ENCODE measurements around the gene EDC4. TPM values are rescaled to one million over a fixed set of nuclear protein-coding genes. Genes with fewer than 3 reads are reported as not detected.

EDC4 gene
- total and polyA plus RNA-seq, 2 of the 13 experiments (the other 11 are each of a cell fraction or from before 2014, with no cell fraction given): 51.4 to 59.1 TPM

- TF ChIP-seq, protein P1, sequence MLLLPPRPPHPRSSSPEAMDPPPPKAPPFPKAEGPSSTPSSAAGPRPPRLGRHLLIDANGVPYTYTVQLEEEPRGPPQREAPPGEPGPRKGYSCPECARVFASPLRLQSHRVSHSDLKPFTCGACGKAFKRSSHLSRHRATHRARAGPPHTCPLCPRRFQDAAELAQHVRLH (CRISPR knock-in tag; IDR thresholded peaks at IDR 0.05; ENCODE audit: borderline replicate concordance, low read depth): no peak
- no peak for TF ChIP-seq NFIC (IDR thresholded peaks at IDR 0.05; ENCODE audit: low read length)
- no peak for TF ChIP-seq ZBTB38 (CRISPR knock-in tag; IDR thresholded peaks at IDR 0.05)
- TF ChIP-seq CEBPB (IDR thresholded peaks at IDR 0.05; ENCODE audit: borderline replicate concordance, low read depth, low read length): no peak
- no peak for TF ChIP-seq TARDBP (CRISPR knock-in tag; IDR thresholded peaks at IDR 0.05)
- no peak for TF ChIP-seq KLF11 (CRISPR knock-in tag; IDR thresholded peaks at IDR 0.05)
- no peak for TF ChIP-seq IKZF5 (CRISPR knock-in tag; IDR thresholded peaks at IDR 0.05)
- TF ChIP-seq, protein P2, sequence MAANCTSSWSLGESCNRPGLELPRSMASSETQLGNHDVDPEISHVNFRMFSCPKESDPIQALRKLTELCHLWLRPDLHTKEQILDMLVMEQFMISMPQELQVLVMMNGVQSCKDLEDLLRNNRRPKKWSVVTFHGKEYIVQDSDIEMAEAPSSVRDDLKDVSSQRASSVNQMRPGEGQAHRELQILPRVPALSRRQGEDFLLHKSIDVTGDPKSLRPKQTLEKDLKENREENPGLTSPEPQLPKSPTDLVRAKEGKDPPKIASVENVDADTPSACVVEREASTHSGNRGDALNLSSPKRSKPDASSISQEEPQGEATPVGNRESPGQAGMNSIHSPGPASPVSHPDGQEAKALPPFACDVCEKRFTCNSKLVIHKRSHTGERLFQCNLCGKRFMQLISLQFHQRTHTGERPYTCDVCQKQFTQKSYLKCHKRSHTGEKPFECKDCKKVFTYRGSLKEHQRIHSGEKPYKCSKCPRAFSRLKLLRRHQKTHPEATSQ (CRISPR knock-in tag; IDR thresholded peaks at IDR 0.05; ENCODE audit: borderline replicate concordance): no peak
- no peak for TF ChIP-seq ZNF296 (CRISPR knock-in tag; conservative IDR thresholded peaks at IDR 0.05)
- TF ChIP-seq ZMYM3 (CRISPR knock-in tag; IDR thresholded peaks at IDR 0.05): no peak
- TF ChIP-seq POLR2A (IDR thresholded peaks at IDR 0.05; ENCODE audit: insufficient read depth in 1 of 2, low read depth in 2 of 2, low read length in 2 of 2): no peak
- TF ChIP-seq ZNF30 (CRISPR knock-in tag; IDR thresholded peaks at IDR 0.05): no peak
- no peak; the same call in 1 of the 2 replicates for TF ChIP-seq ZNF350 (CRISPR knock-in tag; IDR thresholded peaks at IDR 0.05; ENCODE audit: borderline replicate concordance, low read depth)
- TF ChIP-seq, protein P3, sequence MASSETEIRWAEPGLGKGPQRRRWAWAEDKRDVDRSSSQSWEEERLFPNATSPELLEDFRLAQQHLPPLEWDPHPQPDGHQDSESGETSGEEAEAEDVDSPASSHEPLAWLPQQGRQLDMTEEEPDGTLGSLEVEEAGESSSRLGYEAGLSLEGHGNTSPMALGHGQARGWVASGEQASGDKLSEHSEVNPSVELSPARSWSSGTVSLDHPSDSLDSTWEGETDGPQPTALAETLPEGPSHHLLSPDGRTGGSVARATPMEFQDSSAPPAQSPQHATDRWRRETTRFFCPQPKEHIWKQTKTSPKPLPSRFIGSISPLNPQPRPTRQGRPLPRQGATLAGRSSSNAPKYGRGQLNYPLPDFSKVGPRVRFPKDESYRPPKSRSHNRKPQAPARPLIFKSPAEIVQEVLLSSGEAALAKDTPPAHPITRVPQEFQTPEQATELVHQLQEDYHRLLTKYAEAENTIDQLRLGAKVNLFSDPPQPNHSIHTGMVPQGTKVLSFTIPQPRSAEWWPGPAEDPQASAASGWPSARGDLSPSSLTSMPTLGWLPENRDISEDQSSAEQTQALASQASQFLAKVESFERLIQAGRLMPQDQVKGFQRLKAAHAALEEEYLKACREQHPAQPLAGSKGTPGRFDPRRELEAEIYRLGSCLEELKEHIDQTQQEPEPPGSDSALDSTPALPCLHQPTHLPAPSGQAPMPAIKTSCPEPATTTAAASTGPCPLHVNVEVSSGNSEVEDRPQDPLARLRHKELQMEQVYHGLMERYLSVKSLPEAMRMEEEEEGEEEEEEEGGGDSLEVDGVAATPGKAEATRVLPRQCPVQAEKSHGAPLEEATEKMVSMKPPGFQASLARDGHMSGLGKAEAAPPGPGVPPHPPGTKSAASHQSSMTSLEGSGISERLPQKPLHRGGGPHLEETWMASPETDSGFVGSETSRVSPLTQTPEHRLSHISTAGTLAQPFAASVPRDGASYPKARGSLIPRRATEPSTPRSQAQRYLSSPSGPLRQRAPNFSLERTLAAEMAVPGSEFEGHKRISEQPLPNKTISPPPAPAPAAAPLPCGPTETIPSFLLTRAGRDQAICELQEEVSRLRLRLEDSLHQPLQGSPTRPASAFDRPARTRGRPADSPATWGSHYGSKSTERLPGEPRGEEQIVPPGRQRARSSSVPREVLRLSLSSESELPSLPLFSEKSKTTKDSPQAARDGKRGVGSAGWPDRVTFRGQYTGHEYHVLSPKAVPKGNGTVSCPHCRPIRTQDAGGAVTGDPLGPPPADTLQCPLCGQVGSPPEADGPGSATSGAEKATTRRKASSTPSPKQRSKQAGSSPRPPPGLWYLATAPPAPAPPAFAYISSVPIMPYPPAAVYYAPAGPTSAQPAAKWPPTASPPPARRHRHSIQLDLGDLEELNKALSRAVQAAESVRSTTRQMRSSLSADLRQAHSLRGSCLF (CRISPR knock-in tag; IDR thresholded peaks at IDR 0.05; ENCODE audit: borderline replicate concordance): no peak
- 0 out of 2 replicates have a peak, but pooled peaks have one; percentile 15 for TF ChIP-seq SP4 (CRISPR knock-in tag; IDR thresholded peaks at IDR 0.05)
- TF ChIP-seq THYN1 (CRISPR knock-in tag; IDR thresholded peaks at IDR 0.05; ENCODE audit: borderline replicate concordance, low read depth): no peak
- no peak for TF ChIP-seq ZSCAN21 (CRISPR knock-in tag; IDR thresholded peaks at IDR 0.05; ENCODE audit: borderline replicate concordance)
- no peak for TF ChIP-seq ZNF780A (CRISPR knock-in tag; IDR thresholded peaks at IDR 0.05)
- 0 out of 2 replicates have a peak, but pooled peaks have one; percentile 34 for TF ChIP-seq ZNF770 (CRISPR knock-in tag; IDR thresholded peaks at IDR 0.05)
Measured at GRCh38 chr16:67915831-67916723, 43.2 kb downstream of the EDC4 start (continued).
